ENCODE measurements around the gene FKBP8.

DNA sequence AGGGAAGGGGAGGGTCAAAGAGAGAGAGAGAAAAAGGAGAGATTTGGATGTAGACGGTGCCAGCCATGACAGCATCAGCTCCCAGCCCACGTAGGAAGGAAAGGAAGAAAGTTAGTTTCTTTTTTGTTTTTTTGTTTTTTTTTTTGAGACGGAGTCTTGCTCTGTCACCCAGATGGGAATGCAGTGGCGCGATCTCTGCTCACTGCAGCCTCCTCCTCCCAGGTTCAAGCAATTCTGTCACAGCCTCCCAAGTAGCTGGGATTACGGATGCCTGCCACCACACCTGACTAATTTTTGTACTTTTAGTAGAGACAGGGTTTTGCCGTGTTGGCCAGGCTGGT is 49.1 kb downstream of the FKBP8 start:
- TF ChIP-seq EZH2 (IDR thresholded peaks at IDR 0.05; ENCODE audit: low read depth) = no peak
- TF ChIP-seq, protein P1, sequence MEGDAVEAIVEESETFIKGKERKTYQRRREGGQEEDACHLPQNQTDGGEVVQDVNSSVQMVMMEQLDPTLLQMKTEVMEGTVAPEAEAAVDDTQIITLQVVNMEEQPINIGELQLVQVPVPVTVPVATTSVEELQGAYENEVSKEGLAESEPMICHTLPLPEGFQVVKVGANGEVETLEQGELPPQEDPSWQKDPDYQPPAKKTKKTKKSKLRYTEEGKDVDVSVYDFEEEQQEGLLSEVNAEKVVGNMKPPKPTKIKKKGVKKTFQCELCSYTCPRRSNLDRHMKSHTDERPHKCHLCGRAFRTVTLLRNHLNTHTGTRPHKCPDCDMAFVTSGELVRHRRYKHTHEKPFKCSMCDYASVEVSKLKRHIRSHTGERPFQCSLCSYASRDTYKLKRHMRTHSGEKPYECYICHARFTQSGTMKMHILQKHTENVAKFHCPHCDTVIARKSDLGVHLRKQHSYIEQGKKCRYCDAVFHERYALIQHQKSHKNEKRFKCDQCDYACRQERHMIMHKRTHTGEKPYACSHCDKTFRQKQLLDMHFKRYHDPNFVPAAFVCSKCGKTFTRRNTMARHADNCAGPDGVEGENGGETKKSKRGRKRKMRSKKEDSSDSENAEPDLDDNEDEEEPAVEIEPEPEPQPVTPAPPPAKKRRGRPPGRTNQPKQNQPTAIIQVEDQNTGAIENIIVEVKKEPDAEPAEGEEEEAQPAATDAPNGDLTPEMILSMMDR (conservative IDR thresholded peaks at IDR 0.05) = no peak
